HTR-8/SVneo (cell line): ENCODE data around the gene GID4.

Source experiments
- DNase-seq: peaks from one replicate; pipeline ENCODE4 v3.0.0; 2011; ENCODE audit warnings: low spot score, mixed read lengths; ENCODE audit not compliant: insufficient read length
- FAIRE-seq: peaks from 2 replicates; lab custom pipeline; 2011; peaks lifted over from hg19 to GRCh38; lab: Jason Lieb, UNC

The GID4 gene

DNA sequence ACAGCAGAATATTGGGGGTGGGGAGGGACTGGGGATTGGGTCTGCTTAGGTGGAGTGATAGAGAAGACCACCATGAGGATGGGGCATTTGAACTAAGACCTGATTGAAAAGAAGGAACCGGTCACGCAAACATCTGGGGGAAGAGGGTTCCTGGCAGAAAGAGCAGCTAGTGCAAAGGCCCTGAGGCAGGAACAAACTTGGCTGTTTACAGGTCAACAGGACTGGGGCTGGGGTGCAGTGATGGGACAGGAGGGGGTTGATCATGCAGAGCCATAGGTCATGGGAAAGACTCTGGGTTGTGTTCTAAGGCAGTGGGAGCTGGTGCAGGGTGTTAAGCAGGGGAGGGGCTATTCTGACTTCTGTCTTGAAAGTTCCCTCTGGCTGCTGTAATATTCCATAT is 50.4 kb downstream of the GID4 start:
- FAIRE-seq = no peak
- no peak for DNase-seq

DNA sequence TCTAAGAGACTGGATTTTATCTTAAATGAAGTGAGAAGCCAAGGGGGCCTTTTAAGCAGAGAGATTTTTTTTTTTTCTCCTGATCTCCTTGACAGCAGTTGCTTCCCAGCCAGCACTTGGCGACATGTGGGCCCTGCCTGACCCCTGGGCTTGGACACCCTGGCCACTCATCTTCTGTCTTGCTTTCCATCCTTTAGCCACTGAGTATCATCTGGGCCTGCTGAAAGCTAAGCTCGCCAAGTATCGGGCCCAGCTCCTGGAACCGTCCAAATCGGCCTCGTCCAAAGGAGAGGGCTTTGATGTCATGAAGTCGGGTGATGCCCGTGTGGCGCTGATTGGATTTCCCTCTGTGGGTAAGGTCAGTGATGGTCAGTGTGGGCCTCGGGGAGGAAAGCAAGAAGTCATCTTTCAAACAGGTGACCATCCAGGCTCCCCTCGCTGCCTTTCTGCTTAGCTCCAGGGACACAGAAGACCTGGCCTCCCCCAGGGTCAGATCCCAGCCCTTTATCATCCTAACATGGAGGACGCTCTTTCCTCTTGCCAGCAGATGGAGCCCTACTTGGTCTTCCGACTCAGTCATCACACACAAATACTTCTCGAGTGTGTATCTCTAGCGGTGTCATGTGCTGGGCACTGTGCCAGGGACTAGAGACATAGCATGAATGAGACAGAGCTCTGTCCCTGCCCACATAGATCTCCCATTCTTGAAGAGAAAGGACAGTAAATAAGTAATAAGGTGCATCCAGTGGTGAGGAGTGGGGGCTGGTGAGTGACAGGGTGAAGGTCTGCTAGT is 54.6 kb downstream of the GID4 start:
- FAIRE-seq (peak; percentile 90), DNase-seq (peak; percentile 64)

DNA sequence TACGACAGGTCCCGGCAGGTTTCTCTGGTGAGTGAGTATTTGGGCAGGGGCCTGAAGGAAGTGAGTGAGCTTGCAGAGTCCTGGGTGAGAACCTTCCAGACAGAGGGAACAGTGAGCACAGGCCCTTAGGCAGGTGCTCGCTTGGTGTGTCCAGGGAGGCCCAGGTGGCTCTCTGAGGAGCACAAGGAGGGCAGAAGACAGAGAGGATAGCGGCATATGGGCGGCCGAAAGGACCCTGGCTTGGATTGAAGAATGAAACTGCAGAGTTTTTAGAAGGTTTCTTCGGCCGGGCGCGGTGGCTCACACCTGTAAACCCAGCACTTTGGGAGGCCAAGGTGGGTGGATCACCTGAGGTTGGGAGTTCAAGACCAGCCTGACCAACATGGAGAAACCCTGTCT is 55.2 kb downstream of the GID4 start:
- FAIRE-seq (no peak), DNase-seq (no peak)

DNA sequence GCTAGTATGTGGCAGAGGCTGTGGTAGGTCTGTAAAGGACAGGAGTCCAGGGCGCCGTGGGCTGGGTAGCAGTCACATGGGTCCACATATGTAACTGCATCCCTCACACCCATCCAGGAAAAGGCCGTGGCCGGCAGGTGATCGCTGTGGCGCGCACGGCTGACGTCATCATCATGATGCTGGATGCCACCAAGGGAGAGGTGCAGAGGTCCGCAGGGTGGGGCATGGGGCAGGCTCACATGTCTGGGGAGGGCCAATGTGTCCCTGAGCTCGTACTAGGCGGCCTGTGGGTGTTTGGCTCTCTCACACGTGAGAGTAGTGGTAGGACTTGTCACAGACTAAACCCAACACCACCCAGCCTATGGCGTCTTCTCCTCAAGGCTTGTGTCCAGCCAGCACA is 60.3 kb downstream of the GID4 start:
- FAIRE-seq = no peak
- no peak for DNase-seq

DNA sequence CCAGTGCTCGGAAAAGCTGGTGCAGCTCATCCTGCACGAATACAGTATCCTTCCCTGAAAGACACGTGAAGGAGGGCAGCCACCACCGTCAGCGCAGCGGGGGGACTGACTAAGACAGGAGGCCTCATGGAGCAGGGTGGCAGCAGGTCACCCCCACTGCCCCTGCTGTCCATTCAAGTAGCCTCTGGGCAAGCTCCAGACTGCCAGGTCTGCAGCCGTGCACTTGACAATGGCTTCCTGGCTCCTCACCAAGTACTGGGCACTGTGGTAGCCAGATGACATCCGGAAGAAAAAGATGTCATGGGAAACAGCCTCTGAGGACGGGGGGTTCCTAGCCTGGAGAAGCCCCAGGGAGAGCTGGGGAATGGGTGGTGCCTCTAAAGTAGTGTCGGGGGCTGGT is 61.4 kb downstream of the GID4 start:
- FAIRE-seq = no peak

DNA sequence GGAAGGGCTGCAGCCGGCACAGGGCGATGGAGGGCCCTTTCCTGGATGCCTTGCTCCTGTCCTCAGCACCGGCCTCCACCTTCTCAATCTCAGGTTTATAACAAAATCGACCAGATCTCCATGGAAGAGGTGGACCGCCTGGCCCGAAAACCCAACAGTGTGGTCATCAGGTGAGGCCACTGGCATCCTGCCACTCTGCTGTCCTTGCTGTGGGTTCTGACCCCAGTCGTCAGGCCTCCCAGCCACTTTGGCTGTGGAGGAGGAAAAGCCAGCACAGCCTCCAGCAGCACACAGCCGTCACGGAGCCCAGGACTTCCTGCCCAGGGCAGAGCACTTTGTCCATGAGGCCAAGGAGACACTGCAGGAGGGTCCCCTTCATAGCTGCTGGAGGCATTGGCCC is 62.6 kb downstream of the GID4 start:
- DNase-seq = no peak
- FAIRE-seq = no peak

More for the DNA sequence above, 61.4 kb downstream of the GID4 start:
- no peak for DNase-seq

DNA sequence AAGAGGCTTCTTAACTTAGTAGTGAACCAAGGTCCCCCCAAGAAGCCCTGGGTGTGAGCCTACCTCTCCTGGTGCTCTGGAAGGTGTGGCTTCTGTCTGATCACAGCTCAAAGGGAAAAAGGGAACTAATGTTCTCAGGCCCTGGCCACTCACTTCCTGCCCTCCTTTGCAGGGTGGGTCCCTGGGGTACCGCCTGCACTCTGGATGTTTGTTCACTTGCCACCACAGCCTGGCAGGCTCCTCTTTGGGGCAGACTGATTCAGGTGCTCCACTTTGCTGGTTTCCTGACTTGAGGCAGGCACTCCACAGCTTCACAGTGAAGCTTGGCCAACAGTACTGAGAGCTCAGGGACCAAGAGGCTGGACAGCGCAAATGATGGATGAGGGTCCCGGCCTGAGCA is 63.4 kb downstream of the GID4 start:
- FAIRE-seq (no peak), DNase-seq (no peak)

DNA sequence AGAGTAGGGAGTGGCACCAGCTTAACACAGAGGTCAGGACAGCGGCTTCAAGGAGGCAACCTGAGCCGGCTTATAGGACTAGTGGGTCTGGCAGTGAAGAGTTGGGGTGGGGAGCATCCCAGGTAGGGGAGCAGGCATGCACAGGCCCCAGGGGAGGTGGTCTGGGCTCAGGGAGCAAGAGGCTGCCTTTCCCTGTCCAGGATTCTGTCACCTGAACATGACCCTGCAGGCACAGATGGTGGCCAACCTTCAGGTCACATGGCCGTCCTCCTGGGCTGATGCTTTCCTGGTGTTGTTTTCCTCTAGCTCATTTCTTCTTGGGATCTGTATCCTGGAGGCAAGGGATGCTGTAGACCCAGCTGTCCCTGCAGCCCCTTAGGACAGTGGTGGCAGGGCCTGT is 65.8 kb downstream of the GID4 start:
- FAIRE-seq (no peak), DNase-seq (no peak)

DNA sequence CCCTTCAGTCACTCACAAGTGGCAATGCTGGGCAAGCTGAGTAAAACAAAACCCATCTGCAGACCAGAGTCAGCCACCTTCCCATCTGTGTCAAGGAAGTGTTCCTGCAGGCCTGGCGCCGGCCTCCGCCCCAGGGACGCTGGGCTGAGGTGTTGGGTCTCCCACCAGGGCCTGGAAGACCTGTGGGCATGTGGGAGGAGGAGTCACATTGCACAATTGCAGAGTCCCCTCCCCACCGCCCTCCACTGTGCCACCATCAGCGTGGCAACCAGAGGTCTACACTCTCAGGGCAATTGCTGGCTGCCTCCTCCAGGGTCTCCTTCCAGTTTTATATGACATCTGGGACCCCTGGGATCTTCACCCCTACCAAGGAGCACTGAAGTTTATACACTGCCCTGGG is 66.4 kb downstream of the GID4 start:
- no peak for DNase-seq

DNA sequence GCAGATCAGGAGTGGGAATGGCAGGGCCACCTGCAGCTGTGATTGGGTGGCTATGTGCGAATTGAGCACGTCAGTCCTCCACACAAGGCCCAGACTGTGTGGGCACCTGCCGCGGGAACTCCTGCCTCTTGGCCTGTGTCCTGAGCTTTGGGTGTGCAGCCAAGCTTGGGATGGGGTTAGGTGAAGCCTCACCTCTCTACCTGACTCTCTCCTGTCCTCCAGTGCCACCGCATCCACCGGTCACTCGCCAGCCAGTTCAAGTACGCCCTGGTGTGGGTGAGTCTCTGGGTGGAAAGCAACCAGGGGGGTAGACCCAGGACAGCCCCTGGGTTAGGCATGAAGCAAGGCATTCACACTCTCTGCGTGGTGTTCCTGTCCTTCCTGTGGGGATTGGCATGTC is 67.0 kb downstream of the GID4 start:
- DNase-seq = no peak
- peak; percentile 42 for FAIRE-seq

More for the DNA sequence above, 66.4 kb downstream of the GID4 start:
- FAIRE-seq = peak; percentile 40

DNA sequence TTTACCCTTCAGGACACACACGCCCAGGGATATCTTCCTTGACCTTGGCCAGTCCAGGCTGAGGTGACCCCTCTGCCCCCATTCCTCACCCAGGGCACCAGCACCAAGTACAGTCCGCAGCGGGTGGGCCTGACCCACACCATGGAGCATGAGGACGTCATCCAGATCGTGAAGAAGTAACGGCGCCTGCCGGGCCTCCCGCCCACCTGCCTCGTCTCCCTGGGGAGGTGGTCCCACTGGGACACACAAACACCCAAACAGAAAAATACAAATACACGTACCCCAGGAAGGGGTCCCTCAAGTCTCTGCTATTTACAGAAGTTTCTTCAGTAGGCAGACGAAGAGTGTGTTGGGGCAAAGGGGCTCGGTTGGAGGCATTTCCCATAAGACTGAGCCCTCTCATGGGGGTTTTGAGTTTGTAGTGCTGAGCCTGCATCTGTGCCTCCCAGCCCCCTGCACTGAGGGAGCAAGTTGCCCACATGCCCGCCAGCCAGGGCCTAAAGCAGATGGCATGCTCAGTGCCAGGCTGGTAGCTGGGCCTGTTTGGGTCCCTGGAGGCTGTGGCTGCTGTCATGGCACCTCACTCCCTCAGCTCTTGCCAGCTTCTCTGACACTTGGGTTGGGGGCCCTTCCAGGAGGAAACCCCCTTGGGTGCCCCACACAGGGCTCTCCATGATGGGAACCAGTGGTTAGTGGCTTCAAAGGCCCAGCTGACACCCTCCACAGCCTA is 68.0 kb downstream of the GID4 start:
- DNase-seq = no peak
- no peak for FAIRE-seq

DNA sequence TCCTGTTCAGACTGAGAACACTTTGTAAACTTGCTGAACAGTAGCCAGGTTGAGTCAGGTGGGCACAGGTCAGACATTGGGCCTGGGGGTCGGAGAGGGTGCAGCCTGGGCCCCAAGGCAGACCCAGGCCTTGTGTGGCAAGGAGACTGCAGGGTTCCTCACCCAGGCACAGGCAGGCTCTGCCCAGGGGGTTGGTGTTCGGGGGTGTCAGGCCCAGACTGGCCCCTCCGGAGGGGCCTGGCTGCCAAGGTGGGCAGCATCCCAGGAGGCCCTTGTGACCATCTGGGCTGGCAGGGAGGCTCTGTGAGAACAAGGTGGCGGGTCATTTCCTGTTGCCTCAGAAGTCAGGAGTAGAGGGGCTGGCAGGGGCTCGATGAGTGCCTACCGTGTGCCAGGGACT is 68.8 kb downstream of the GID4 start:
- no peak for FAIRE-seq
- DNase-seq = no peak

DNA sequence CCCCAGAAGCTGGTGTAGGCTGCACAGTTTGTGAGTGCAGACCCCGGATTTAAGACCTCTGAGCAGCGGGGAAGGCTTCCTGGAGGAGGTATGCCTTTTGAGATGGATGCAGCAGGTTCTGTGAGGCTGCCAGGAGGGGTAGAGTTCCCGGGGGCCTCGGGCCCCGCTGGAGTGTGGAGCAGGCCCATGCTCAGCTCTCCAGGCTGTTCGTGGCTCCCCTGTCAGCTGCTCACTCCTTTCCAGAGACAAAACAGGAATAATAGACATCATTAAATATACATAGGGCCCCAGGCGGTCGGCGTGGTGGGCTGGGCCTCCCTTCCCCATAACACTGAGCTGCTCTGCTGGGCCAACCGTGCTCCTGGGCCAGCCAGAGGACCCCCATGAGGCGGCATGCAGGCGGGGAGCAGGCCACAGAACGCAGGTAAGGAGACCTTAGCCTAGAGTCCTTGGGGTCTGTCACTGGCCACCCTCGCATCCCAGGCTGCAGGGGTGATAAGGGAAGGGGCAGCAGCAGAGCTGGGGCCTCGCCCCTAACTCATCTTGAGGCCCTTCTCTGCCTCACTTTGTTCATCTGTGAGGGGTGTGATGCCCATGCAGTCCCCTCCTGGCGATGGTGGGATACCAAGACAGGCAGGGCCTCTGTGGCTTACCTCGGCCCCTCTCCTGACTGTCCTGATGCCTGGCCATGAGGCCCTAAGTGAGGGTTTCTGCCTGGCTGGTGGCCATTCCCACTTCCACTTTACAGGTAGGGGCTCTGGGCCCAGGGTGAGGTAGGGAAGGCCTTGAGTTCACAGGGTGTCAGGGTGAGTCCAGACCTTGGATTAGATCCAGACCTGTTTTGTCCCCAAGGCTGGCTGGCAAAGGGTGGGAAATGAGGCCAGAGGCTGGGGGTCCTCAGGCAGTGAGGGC is 69.4 kb downstream of the GID4 start, which contains the start of gene MYO15A:
Gene MYO15A (plus strand): TSS at position 356 of the 912 bp plus-strand sequence. CDS start 10,045 bp downstream, outside the sequence.
- FAIRE-seq (no peak), DNase-seq (no peak)

DNA sequence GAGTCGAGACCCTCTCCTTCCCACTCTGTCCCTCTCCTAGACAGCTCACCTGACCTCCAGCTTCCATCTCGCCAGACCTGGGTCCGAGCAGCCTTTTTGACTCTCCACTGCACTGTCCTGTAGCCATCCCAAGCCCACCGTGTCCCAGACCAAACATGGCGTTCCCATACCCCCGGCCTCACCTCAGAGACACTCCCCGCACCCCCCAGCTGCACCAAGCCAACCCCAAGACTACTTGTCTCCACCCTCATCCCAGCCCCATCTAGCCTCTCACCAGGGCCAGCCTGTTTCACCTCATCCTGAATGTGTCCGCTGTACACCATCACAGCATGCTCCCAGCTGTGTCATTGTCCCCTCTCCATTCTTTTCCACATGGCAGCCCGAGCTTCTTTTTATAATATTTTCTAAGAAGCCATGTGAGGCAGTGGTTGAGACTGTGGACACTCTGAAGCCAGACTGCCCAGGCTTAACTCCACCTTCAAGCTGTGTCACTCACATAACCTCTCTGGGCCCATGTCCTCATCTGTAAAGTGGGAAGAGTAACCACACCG is 70.8 kb downstream of the GID4 start:
- DNase-seq = no peak
- FAIRE-seq = no peak

DNA sequence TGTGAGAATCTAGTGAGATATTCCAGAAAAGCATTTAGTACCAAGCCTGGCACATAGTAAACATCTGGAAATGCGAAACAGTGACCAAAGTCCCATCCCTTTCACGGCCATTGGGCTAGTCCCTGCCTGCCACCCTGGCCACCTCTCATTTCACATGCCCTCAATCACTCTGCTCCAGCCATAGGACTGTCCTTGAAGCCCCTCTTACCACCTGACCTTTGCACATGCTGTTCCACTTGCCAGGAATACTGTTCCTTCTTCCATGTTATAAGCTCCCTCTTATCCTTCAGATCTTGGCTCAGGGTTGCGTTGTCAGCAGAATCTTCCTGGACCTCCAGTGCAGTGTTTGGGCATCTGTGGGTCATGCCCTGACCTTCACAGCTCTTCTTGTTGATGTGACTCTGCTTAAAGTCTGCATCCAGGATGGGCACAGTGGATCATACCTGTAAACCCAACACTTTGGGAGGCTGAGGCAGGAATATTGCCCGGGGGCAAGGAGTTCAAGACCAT is 71.5 kb downstream of the GID4 start:
- no peak for DNase-seq
- peak; percentile 81 for FAIRE-seq

DNA sequence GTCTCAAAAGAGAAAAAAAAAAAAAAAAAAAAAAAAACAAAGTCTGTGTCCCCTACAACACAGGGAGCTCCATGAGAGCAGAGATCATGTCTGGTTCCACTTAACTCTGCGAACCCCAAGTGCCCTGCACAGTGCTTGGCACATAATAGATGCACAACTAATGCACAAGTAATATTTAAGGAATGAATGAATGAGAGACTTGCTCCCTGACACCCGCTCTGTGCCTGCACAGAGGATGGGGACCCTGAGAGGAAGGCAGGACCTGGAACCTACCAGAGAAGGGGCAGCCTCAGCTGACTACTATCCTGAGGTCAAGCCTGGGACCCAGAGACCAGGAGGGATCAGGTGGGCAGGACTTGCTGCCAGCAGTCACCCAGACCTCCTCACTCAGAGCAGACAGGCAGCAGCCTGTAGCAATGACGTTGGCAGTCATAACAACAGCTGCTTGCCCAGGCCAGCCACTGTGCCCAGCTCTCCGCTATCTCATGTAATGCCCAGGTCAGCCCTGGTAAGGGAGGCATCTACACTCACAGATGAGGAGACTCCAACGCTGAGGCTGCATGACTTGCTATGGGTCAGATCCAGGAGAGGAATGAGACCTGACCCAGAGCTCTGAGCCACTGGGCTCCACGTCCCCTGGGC is 72.2 kb downstream of the GID4 start:
- DNase-seq (no peak), FAIRE-seq (peak; percentile 60)

DNA sequence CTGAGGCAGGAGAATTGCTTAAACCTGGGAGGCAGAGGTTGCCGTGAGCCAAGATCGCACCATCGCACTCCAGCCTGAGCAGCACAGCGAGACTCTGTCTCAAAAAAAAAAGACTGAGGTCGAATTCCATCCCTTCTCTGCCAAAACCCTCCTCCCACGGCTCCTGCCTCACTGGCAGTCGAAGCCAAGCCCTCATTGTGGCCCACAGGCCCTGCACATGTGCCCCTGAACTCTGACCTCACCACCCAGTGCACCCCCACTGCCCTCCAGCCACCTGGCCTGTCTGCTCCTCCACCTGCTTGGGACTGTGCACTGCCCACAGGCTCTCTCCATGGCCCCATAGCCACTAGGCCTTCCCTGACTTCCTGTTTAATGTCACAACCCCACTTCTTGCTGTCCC is 76.3 kb downstream of the GID4 start:
- DNase-seq = no peak
- FAIRE-seq = no peak

DNA sequence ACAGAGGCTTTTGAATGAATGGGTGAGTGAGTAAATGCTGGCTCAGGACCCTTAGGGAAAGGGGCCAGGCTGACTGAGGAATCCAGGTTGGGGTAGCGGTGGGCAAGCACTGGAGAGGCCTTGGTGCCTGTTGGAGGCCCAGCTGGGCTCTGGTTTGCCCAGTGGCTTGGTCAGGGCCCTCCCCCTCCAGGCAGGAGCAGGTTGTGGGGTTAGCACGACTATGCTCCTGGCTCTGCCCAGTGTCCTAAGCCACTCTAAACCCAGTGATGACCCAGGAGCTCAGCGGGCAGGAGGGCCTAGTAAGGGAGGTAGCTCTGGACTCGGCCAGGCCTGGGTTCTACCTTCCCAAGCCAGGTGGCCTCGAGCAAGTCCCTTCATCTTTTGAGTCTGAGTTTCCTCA is 76.9 kb downstream of the GID4 start:
- FAIRE-seq = peak; percentile 46
- no peak for DNase-seq

DNA sequence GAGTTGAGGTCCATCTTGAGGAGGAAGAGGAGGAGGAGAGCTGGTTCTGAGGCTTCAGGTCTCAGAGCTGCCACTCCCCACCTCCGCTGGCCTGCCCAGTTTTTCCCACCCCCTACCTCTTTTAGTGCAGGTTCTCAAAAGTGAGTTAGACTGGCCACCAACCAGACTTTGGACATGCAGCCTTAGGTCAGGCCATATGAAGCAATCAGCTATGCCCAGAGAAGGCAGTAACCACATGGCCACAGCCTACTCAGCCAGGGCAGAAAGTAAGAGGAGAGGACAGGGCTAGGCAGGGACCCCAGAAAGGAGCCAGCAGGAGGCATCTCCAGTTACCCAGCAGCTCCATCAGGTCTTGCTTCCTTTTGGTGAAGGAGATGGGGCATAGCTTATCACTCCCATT is 78.3 kb downstream of the GID4 start:
- DNase-seq (no peak), FAIRE-seq (peak; percentile 62)
